Measurements from ENCODE around the gene TMEM163.
"Not testable (repeated sequence)": the region's sequence is repeated elsewhere in the genome, so short reads cannot be mapped to it uniquely, and the experiment has no call there.

Gene TMEM163

GRCh38 chr2:134574611-134575330, 144.0 kb downstream of the TMEM163 start:
- H3K9me3 ChIP-seq (ENCODE audit: control insufficient read depth, insufficient read depth, low read depth, low read length), result no peaks in the 10 kb centered on the region
- H3K4me3 ChIP-seq (ENCODE audit: low read depth, low read length), result no peak overlapping the region
- H3K27ac ChIP-seq (ENCODE audit: low read depth, low read length), result no peak overlapping the region
- no peak overlapping the region for H3K9ac ChIP-seq (ENCODE audit: low read length)
- no peaks in the 10 kb centered on the region for H3K27me3 ChIP-seq (ENCODE audit: control insufficient read depth, insufficient read depth, low read length)
- no peaks in the 10 kb centered on the region for H3K4me1 ChIP-seq (ENCODE audit: control insufficient read depth, insufficient read depth, low read length)
- H3K36me3 ChIP-seq (ENCODE audit: control insufficient read depth, insufficient read depth, low read length), result no peaks in the 10 kb centered on the region

DNA sequence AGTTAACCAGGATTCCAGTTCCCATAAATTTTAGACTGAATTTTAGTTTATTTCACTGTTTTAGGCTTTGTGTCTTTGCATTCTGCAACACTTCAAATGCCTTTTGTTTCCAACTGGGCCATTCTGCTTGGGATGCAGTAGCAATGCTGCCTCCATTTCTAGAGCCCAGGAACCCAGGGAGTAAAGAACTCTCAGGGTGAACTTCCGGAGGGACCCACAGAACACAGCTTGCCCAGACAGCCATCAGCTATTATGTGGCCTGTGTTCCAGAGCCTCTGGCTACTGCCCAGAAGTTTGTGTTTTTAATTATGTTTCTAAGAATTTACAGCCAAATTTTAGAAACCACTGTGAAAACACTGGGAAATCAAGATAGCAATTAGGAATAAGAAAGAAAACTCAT, 145.1 kb downstream of the TMEM163 start:
- H3K9me3 ChIP-seq (ENCODE audit: control insufficient read depth, insufficient read depth, low read depth, low read length), result no peaks in the 10 kb centered on the region
- no peaks in the 10 kb centered on the region for H3K27me3 ChIP-seq (ENCODE audit: control insufficient read depth, insufficient read depth, low read length)
- no peaks in the 10 kb centered on the region for H3K4me1 ChIP-seq (ENCODE audit: control insufficient read depth, insufficient read depth, low read length)
- no peak overlapping the region for H3K9ac ChIP-seq (ENCODE audit: low read length)
- no peak overlapping the region for H3K4me3 ChIP-seq (ENCODE audit: low read depth, low read length)
- no peak overlapping the region for H3K27ac ChIP-seq (ENCODE audit: low read depth, low read length)
- no peaks in the 10 kb centered on the region for H3K36me3 ChIP-seq (ENCODE audit: control insufficient read depth, insufficient read depth, low read length)

DNA sequence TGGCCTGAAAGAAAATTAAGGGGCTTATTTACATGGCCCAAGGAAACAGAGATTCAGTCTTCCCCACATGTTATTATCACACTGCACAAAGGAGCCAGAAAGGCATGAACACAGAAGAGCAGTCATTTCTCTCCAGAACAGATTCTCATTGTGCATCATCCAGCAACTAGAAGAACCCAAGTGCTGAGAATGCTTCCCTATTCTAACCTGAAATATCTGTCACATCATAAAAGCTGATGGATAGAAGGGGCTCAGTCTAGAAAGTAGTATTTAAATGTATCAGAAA, 145.8 kb downstream of the TMEM163 start:
- Histone ChIP-seq H3K9me3 (ENCODE audit: control insufficient read depth, insufficient read depth, low read depth, low read length) (no peaks in the 10 kb centered on the region), H3K4me3 (ENCODE audit: low read depth, low read length) (no peak overlapping the region), H3K9ac (ENCODE audit: low read length) (no peak overlapping the region), H3K27me3 (ENCODE audit: control insufficient read depth, insufficient read depth, low read length) (no peaks in the 10 kb centered on the region), H3K27ac (ENCODE audit: low read depth, low read length) (no peak overlapping the region), H3K36me3 (ENCODE audit: control insufficient read depth, insufficient read depth, low read length) (no peaks in the 10 kb centered on the region), H3K4me1 (ENCODE audit: control insufficient read depth, insufficient read depth, low read length) (no peaks in the 10 kb centered on the region)

DNA sequence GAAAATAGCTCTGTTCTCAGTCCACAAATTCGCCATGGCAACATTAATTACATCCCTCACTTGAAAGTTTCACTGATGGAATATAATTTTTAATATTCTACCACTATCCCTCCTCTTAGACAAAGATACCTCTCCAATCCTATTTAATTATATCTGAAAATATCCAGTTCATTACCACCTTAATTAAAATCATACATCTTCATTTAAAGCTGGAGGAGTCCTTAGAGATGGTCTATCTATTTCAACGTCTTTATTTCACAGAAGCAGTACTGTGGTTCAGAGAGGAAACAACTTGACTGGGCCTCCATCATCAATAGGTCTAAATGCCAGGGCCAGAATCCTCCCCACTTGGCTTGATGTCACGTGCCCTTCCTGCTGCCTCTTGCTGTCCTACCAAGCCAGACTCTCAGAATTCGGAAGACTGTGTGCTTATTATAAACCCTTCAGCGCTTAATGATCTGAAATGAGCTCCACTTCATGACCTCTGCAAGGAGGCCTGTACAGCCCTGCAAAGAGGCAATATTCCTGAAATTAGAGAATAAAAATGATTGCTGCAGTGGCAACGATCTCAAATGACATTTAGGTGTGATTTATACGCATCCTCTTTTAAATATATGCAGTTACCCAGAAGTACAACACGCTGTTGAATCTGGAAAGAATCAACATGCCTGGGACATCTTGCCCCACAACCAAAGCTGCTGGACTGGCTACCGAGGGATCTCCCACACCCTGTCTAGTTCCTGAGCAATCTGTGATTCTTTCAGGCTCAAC, 146.3 kb downstream of the TMEM163 start:
- Histone ChIP-seq H3K9me3 (ENCODE audit: control insufficient read depth, insufficient read depth, low read depth, low read length) (no peaks in the 10 kb centered on the region), H3K27me3 (ENCODE audit: control insufficient read depth, insufficient read depth, low read length) (no peaks in the 10 kb centered on the region), H3K4me3 (ENCODE audit: low read depth, low read length) (no peak overlapping the region), H3K4me1 (ENCODE audit: control insufficient read depth, insufficient read depth, low read length) (no peaks in the 10 kb centered on the region), H3K27ac (ENCODE audit: low read depth, low read length) (no peak overlapping the region), H3K36me3 (ENCODE audit: control insufficient read depth, insufficient read depth, low read length) (no peaks in the 10 kb centered on the region), H3K9ac (ENCODE audit: low read length) (no peak overlapping the region)

GRCh38 chr2:134570676-134571075, 148.1 kb downstream of the TMEM163 start:
- Histone ChIP-seq H3K4me3 (ENCODE audit: low read depth, low read length) (no peak overlapping the region), H3K36me3 (ENCODE audit: control insufficient read depth, insufficient read depth, low read length) (no peaks in the 10 kb centered on the region), H3K9me3 (ENCODE audit: control insufficient read depth, insufficient read depth, low read depth, low read length) (no peaks in the 10 kb centered on the region), H3K27me3 (ENCODE audit: control insufficient read depth, insufficient read depth, low read length) (no peaks in the 10 kb centered on the region), H3K9ac (ENCODE audit: low read length) (no peak overlapping the region), H3K27ac (ENCODE audit: low read depth, low read length) (no peak overlapping the region), H3K4me1 (ENCODE audit: control insufficient read depth, insufficient read depth, low read length) (no peaks in the 10 kb centered on the region)

DNA sequence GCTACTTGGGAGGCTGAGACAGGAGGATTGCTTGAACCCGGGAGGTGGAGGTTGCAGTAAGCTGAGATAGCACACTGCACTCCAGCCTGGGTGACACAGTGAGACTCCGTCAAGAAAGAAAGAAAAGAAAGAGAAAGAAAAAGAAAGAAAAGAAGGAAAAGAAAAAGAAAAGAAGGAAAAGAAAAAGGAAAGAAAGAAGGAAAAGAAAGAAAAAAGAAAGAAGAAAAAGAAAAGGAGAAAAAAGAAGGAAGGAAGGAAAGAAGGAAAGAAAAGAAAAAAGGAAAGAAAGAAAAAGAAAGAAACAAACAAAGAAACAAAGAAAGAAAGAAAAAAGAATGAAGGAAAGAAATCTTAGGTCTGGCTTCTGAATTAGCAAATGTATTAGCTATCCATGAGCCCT, 150.4 kb downstream of the TMEM163 start:
- H3K4me1 ChIP-seq (ENCODE audit: control insufficient read depth, insufficient read depth, low read length), result no peaks in the 10 kb centered on the region
- H3K9ac ChIP-seq (ENCODE audit: low read length), result no peak overlapping the region
- H3K36me3 ChIP-seq (ENCODE audit: control insufficient read depth, insufficient read depth, low read length), result no peaks in the 10 kb centered on the region
- H3K27ac ChIP-seq (ENCODE audit: low read depth, low read length), result no peak overlapping the region
- no peaks in the 10 kb centered on the region for H3K9me3 ChIP-seq (ENCODE audit: control insufficient read depth, insufficient read depth, low read depth, low read length)
- no peak overlapping the region for H3K4me3 ChIP-seq (ENCODE audit: low read depth, low read length)
- no peaks in the 10 kb centered on the region for H3K27me3 ChIP-seq (ENCODE audit: control insufficient read depth, insufficient read depth, low read length)

- Histone ChIP-seq H3K9me3 (ENCODE audit: control insufficient read depth, insufficient read depth, low read depth, low read length) (no peaks in the 10 kb centered on the region), H3K9ac (ENCODE audit: low read length) (no peak overlapping the region), H3K27ac (ENCODE audit: low read depth, low read length) (no peak overlapping the region), H3K4me1 (ENCODE audit: control insufficient read depth, insufficient read depth, low read length) (no peaks in the 10 kb centered on the region), H3K27me3 (ENCODE audit: control insufficient read depth, insufficient read depth, low read length) (no peaks in the 10 kb centered on the region), H3K36me3 (ENCODE audit: control insufficient read depth, insufficient read depth, low read length) (no peaks in the 10 kb centered on the region), H3K4me3 (ENCODE audit: low read depth, low read length) (no peak overlapping the region)
These were observed 151.1 kb downstream of the TMEM163 start for GRCh38 chr2:134567666-134568065.

DNA sequence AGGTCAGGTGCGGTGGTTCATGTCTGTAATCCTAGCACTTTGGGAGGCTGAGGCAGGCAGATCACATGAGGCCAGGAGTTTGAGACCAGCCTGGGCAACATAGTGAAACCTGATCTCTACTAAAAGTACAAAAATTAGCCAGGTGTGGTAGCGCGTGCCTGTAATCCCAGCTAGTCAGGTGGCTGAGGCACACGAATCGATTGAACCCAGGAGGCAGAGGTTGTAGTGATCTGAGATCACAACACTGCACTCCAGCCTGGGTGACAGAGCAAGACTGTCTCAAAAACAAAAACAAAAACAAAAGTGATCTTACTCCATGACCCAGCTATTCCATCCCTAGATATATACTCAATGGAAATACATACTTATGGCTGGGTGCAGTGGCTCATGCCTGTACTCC, 153.8 kb downstream of the TMEM163 start:
- not testable (repeated sequence) for H3K4me1 ChIP-seq (ENCODE audit: control insufficient read depth, insufficient read depth, low read length); H3K36me3 ChIP-seq (ENCODE audit: control insufficient read depth, insufficient read depth, low read length); H3K9ac ChIP-seq (ENCODE audit: low read length); H3K9me3 ChIP-seq (ENCODE audit: control insufficient read depth, insufficient read depth, low read depth, low read length); H3K4me3 ChIP-seq (ENCODE audit: low read depth, low read length); H3K27ac ChIP-seq (ENCODE audit: low read depth, low read length); H3K27me3 ChIP-seq (ENCODE audit: control insufficient read depth, insufficient read depth, low read length)

DNA sequence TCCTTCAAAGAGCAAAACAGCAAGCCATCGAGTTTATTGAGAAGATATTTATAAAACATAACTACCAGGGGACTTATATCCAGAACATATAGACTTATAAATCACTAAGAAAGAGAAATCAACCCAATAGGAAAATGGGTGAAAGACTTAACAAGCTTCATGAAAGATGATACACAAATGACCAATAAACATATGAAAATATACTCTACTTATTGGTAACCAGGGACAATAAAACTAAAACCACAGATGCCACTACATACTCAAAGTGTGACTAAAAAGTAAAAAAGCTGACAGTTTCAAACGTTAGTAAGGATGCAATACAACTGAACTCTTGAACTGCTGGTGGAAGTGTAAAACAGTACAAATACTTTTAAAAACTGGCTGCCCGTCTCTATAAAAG, 154.3 kb downstream of the TMEM163 start:
- H3K27ac ChIP-seq (ENCODE audit: low read depth, low read length), result no peak overlapping the region
- no peaks in the 10 kb centered on the region for H3K4me1 ChIP-seq (ENCODE audit: control insufficient read depth, insufficient read depth, low read length)
- no peaks in the 10 kb centered on the region for H3K27me3 ChIP-seq (ENCODE audit: control insufficient read depth, insufficient read depth, low read length)
- no peak overlapping the region for H3K9ac ChIP-seq (ENCODE audit: low read length)
- H3K4me3 ChIP-seq (ENCODE audit: low read depth, low read length), result no peak overlapping the region
- H3K9me3 ChIP-seq (ENCODE audit: control insufficient read depth, insufficient read depth, low read depth, low read length), result no peaks in the 10 kb centered on the region
- H3K36me3 ChIP-seq (ENCODE audit: control insufficient read depth, insufficient read depth, low read length), result no peaks in the 10 kb centered on the region

DNA sequence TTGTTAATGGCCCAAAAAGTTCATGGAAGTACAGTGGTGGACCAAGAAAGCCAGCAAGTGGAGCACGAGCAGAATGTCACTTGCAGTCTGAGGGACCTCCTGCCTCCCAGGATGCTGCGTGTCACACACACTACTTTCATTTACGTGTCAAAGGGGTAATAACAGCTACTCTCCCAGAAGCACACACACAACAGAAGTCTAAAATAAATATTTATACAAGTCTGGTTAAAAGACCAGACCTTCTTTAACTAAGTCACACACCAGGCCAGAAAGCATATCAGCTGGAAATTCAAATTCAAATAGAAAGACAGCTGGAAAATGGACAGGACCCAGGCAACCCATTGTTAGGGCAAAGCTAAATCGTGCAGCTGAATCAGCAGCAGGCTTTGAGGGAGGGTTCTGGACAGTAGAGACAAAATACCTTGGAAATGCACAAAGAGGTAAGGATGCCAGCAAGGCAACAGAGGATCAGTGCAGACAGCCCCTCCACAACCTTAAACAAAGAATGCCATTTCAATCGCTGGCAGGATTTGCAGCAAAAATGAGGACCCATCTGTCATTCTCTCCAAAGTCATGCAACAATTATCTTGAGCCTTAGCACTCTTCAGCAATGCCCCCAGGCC, 160.5 kb downstream of the TMEM163 start:
- Histone ChIP-seq H3K4me3 (ENCODE audit: low read depth, low read length) (no peak overlapping the region), H3K9ac (ENCODE audit: low read length) (no peak overlapping the region), H3K36me3 (ENCODE audit: control insufficient read depth, insufficient read depth, low read length) (no peaks in the 10 kb centered on the region), H3K9me3 (ENCODE audit: control insufficient read depth, insufficient read depth, low read depth, low read length) (no peaks in the 10 kb centered on the region), H3K27ac (ENCODE audit: low read depth, low read length) (no peak overlapping the region), H3K4me1 (ENCODE audit: control insufficient read depth, insufficient read depth, low read length) (no peaks in the 10 kb centered on the region), H3K27me3 (ENCODE audit: control insufficient read depth, insufficient read depth, low read length) (no peaks in the 10 kb centered on the region)

GRCh38 chr2:134555411-134555810, 163.4 kb downstream of the TMEM163 start:
- no peaks in the 10 kb centered on the region for H3K27me3 ChIP-seq (ENCODE audit: control insufficient read depth, insufficient read depth, low read length)
- H3K4me1 ChIP-seq (ENCODE audit: control insufficient read depth, insufficient read depth, low read length), result no peaks in the 10 kb centered on the region
- H3K9me3 ChIP-seq (ENCODE audit: control insufficient read depth, insufficient read depth, low read depth, low read length), result no peaks in the 10 kb centered on the region
- no peak overlapping the region for H3K27ac ChIP-seq (ENCODE audit: low read depth, low read length)
- no peak overlapping the region for H3K9ac ChIP-seq (ENCODE audit: low read length)
- no peaks in the 10 kb centered on the region for H3K36me3 ChIP-seq (ENCODE audit: control insufficient read depth, insufficient read depth, low read length)
- no peak overlapping the region for H3K4me3 ChIP-seq (ENCODE audit: low read depth, low read length)

Measured in HUES6 (cell line).